DND-41 (cell line): Measurements from ENCODE around the gene SNX18.

Experiments used
- CTCF ChIP-seq: IDR thresholded peaks from 2 replicates; pipeline ENCODE4 v1.5.1; 2012; ENCODE audit warnings: borderline replicate concordance, low read length, moderate library complexity, mild to moderate bottlenecking; ENCODE audit not compliant: poor library complexity, severe bottlenecking; ENCODE audit errors: extremely low read depth
- EZH2 ChIP-seq: IDR thresholded peaks from 3 replicates; pipeline ENCODE4 v1.6.1; 2012; ENCODE audit warnings: borderline replicate concordance, low read depth, mild to moderate bottlenecking, moderate library complexity, low read length, inconsistent platforms; ENCODE audit not compliant: severe bottlenecking

GRCh38 chr5:54515634-54516033 lies 1.9 kb upstream of the SNX18 start:
- TF ChIP-seq EZH2, result no peak
- TF ChIP-seq CTCF, result no peak
